ENCODE measurements around the gene CPVL.

Gene CPVL

DNA sequence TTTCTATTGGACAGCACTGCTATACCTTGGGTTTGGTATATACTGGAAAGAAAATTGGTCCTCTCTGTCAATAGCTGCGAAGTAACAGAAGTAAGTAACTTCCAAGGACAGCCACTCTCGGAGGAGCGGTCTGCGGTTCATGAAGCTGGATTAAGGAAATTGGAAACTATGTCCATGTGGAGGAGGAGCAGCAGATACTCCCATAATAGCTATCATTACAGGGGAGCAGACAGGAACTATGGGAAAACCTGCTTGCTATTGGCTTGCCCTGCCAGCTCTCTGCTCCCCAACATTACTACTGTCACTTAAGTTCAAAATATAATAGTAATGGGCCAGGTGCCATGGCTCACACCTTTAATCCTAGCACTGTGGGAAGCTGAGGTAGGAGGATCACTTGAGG lies 104.3 kb downstream of the CPVL start:
- DNase-seq, result no peak

GRCh38 chr7:29040579-29040925 lies 105.8 kb downstream of the CPVL start:
- DNase-seq, result no peak

DNA sequence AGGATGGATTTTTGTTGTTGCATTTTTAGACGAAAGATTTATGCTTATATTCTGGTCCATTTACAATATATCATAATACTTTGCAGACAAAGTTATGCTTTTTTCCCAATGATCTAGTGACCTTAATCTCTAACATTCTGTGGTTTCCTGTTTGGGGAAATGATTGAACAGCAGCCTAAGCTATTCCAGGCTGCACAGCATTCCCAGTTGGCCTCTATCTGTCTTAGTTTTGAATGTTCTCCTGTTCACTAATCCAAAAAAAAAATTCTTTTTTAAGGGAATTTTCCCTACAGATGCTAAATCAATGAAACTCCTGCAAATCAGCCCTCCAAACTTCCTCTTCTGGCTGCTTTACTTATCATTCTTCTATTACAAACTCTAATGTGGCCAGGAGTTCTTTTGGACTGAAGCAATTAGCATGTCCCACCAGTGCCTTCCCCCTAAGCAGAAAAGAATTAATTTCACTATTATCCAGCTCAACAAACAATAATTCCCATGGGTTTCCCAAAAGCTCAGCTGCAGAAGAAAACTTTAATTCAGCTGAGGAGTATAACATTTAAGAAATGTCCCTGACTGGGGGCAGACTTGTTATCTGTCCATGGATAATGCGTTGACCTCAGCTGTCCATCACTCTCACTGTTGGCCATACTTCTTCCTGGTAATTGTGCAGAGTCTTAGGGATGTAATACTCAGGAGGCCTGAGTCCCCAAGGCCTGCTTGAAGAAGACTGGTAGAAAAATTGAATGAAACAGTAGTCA lies 106.3 kb downstream of the CPVL start:
- DNase-seq, result no peak

DNA sequence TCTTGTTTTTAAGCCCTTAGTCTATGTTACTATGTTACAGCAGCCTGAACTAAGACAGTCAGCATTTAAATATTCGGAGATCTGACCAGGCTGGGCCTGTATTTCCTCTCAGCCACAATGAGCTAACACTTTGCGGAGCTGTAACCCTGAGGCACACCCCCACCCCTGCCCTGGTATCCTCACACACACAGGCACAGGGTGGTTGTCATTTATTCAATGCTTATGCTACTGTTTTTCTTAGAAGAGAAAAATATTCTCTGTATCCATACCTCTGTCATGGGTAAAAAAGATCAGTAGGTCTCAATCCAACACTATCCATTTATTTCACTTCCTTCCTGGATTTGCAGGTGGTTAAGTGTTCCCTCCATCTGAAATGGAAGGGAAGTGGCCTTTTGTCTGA lies 107.9 kb downstream of the CPVL start:
- DNase-seq, result peak; percentile 22

DNA sequence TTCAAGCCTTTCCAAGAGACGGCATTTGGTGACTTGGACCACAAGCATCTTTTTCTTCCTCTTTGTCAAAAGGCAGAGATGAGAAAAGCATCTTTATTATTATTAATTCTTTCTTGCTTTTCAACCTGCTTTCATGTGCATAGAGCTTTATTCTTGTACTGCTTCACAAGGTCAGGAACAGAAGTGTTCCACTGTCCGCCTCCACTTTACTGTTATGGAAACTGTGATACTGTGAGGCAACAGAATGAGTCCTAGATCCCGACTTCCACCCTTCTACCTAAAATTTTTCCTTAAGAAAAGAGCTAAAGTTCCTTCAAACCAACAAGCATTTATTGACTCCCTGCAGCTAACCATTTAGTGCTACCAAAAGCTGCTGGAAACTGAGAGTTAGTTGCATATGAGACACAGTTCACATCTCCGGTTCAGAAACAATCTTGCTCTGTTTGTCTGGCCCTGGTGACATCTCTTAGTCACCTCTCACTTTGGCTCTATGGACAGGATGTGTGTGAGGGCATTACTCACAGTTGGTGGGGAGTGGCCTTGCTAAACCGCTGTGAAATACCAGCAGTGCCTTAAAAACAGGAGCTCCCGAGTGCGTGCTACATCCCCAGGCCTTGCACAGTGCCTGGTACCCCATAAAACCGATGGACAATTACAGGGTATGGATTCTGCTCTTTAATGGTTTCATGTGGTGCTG lies 111.1 kb downstream of the CPVL start:
- peak; percentile 65 for DNase-seq

GRCh38 chr7:29033584-29033983 lies 112.8 kb downstream of the CPVL start:
- DNase-seq, result no peak

DNA sequence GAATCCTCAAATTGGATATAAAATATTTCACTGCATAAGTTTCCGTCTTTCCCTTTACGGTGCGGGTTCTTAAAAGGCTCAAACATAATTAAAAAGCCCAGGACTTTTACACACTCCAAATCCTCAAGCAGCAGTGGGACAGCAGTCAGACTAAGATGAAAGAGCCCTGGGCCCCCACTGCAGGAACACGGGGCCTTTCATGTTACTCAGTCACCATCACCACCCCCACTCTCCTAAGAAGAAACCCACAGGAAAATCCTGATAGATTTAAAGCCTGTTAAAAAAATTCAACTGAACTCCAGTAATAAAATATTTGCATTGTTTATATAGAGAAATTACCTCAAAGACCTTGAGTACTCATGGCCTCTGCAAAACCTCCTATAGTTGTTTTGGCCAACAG lies 114.2 kb downstream of the CPVL start:
- DNase-seq, result no peak

DNA sequence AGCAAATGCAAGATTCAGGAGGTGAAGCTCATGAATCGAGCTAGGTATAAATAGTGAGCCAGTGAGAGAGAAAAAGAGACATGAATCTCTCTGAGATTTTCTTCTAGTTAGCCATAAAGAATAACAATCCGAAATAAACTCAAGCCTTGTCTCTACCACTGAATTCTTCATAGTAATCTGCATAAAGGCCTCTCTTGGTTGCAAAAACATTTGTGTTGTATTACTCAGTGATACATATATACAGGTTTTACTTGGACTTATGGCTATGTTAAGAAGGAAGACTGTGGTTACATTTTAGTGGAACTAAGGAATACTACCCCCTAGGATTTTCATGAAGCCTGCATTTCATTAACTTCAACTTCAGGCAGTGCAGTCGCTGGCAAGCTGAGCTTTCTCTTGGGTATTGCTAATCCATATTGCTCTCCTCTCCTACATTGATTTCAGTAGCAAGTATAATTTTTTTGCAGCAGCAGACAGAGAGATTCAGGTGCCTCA lies 115.5 kb downstream of the CPVL start:
- DNase-seq, result no peak

GRCh38 chr7:29022291-29022988 lies 123.9 kb downstream of the CPVL start:
- DNase-seq, result no peak

DNA sequence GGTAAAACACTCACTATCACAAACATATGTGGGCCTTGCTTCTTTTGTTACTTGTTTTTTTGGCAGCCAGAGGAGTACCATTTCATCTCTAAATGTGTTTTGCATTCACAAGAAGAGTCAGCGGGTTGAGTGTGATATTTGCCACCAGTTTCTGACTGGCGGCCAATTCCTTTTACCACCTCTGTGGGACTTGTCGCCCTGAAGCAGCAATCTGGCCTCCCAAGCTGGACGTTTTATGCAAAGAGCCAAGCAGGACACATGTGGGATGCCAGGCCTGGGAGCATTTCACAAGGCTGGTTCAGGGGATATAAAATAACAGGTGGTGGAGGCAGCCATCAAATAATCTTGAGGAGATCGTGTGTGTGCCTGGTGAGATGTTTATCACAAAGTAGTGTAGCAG lies 126.4 kb downstream of the CPVL start:
- DNase-seq, result no peak

DNA sequence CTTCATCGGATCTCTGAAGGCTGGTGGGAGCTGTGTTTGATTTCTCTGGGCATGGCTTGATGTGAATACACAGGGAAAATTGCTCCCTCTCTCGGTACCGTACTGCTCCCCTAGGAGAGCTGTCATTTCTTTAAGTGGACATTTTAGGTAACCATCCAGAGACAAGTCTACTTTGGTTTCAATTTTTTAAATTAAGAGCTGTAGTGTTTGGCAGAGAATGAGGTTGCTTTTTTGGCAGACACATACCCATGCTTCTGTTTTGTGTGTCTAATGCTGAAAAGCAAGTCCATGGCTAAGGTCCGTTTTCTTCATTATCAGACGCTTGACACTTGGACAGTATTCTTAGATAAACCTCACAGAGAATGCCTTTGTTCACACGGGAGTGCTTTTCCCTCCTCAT lies 127.0 kb downstream of the CPVL start:
- DNase-seq, result no peak

DNA sequence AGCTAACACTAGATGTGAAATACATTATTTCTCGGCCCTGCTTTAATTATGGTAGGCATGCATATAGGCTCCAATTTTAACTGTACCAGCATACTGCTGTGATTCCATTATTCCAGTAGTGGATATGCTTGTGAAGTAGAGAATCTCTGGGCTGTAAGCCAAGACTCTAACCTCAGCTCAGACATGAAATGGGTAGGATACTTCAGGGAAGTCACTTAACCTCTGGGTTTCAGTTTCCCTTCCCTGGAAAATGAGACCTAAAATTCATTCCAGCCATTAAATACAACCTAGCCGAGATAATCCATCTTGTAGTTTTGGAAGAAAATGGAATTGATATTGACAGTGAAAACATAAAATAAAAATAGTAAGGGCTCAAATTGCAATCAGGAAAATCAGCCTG lies 128.6 kb downstream of the CPVL start:
- no peak for DNase-seq

DNA sequence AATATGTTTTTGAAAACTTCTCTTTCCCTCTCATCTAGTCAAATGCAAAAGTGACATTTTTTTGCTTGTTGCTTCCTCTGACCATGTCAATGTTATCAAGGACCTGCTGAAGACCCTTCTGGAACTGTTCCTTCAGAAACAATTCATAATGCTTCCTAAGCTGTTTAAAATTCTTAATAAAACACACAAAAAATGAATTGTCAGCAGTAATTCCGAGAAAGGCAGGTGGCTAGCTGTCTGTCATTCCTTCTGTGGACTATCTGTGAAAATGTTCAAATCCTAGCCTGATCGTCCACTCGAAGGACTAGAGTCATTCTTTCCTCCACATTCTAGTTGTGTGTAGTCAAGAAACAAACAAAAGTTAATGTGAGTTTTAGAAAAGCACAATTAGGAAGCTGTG lies 131.6 kb downstream of the CPVL start:
- DNase-seq, result no peak

GRCh38 chr7:29013931-29014330 lies 132.4 kb downstream of the CPVL start:
- DNase-seq, result no peak

- DNase-seq, result no peak
These were observed 133.1 kb downstream of the CPVL start for GRCh38 chr7:29013082-29013695.

- DNase-seq, result no peak
These were observed 136.4 kb downstream of the CPVL start for GRCh38 chr7:29009947-29010346.

DNA sequence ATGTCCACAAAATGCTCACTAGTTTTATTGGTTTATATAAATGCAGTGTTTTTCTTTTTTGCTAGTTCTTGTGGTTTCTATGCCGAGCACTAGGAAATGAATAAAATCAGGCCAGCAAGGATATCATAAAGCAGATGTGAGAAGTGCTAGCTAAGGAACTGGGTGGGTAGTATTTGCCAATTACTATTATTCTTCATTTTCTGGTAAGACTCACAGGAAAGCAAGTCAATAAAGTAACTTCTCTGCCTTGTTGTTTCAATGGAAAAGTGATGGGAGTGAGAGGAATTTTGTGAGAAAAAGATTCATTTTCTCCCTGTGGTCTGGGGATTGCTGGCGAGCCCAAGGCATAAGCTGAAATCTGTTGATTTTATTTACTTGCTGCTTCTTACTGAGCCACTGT lies 137.7 kb downstream of the CPVL start:
- DNase-seq, result no peak

DNA sequence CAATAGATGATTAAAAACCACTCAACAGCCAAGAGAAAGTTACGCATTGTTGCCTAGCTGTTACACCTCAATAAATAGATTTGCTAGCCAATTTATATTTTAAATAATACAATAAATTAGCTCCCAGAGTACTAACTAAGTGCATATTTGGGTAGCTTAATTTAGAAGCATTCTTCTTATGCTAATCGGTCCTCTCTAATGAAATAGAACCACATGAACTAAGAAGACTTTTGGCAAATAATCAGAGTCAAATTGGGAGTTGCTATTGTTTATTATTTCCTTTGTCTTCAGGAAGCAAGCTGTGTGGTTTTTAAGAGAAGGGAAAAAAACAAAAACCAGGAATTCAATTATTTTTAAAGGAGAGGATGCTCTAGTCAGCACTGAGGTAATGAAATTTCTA lies 139.2 kb downstream of the CPVL start:
- DNase-seq, result no peak

DNA sequence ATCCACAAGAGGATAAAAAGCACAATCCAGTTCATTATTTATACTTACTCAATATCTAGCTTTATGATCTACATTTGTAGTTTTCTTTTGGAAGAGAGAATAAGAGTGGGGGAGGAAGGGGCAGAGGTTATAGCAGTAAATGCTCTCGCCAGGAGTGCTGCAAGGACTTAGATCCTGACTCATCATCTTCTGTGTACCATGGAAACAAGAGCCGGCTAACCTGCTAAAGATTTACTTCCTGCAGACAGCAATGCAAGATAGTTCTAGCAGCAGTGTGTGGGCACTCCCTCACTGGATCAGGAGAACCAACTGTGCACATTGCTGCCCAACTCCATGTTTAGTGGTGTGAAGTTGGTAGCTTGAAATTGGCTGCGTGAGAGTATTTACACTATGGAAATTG lies 140.5 kb downstream of the CPVL start:
- DNase-seq, result no peak

DNA sequence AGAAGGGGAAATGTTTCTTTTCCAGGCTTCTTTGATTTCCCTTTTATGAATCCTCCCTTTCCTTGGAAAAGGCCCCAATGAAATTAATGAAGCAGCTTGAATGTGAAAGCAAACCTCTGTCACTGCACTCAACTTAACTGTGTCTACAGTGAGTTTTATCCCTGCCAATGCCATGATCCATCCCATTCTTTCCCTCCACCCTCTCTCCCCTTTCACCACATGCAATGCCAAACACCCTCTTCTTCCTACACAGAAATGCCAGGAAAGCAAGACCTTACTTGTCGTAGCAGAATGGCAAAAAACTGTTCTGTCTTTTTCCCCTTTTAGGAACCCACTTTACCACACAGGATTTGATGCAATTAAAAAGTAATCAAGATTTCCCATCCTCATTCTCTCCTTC lies 140.9 kb downstream of the CPVL start:
- DNase-seq, result no peak

- DNase-seq, result no peak
These were observed 142.6 kb downstream of the CPVL start for GRCh38 chr7:29003703-29004102.

- DNase-seq, result no peak
These were observed 145.6 kb downstream of the CPVL start for GRCh38 chr7:29000717-29001076.

DNA sequence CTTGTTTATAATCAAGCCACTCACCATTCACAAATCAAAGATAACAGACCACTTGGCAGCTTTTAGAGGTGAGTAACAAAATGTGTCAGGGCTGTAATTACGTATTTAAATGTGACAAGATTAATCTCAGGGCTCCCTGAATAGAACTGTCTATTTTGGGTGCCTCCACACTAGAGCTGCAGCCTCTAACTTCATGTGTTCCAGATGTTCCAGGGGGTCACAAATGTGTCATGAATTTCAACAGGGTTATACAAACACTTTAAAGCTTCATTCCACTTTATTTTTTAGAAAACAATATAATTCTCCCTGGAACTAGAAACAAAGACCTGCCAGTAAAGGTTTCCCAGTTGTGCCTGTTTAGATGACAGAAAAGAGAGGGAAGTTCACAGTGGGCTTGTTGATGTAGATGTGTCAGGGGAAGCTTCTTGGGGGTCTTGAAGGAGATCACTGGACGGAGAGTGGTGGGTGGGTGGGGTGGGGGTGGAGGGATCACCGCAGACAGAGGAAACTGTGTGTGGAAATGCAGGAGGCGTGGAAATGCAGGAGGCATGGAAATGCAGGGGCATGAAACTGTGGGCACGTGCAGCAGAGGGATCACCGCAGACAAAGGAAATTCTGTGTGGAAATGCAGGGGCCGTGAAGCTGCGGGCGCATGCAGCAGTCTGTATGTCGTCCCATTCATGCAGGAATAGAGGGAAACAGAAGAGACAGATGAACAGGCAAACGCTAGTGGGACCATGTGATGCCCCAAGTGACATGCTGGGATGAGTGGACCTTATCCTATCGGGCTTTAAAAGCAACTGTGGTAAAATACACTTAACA lies 146.2 kb downstream of the CPVL start:
- no peak for DNase-seq
